CD4-positive, alpha-beta T cell treated with Interleukin-4 for 4 hours (primary cell): ENCODE results near the gene NECTIN2.
A peak's percentile ranks its signal among the peaks of the same experiment; 100 is the strongest.
"Not testable (repeated sequence)": the region's sequence is repeated elsewhere in the genome, so short reads cannot be mapped to it uniquely, and the experiment has no call there.

ENCODE experiments used
- DNase-seq: peaks from one replicate; pipeline ENCODE4 v3.0.0-alpha.2; 2020

The NECTIN2 gene

DNA sequence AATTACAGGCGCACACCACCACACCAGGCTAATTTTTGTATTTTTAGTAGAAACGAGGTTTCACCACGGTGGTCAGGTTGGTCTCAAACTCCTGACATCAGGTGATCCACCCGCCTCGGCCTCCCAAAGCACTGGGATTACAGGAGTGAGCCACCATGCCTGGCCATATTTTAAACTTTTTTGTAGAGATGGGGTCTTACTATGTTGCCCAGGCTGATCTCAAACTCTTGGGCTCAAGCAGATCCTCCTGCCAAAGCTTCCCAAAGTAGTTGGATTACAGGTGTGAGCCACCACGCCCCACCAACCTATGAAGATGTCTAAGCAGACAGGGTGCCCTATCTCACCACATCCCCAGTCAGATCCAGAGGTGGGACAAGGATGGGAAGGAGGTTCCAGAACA is 65.8 kb downstream of the NECTIN2 start:
- DNase-seq: not testable (repeated sequence)

DNA sequence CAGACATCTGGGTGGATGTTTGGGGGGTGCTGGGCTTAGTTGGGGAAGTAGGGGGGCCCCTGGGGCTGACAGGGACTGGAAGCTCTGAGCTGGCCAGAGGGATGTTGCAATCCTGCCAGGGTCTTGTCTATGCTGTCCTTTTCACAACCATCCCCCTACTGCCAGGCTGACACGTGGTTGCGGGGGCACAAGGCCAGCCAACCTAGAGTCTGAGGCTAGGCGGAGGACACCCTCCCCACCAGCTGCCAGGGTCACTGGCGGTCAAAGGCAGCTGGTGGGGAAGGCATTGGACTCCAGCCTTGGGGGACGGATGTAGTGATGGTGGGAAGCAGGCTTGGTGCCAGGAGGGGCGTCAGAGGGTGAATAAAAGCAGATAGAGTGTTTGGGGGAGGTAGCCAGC is 66.8 kb downstream of the NECTIN2 start:
- no peak for DNase-seq

DNA sequence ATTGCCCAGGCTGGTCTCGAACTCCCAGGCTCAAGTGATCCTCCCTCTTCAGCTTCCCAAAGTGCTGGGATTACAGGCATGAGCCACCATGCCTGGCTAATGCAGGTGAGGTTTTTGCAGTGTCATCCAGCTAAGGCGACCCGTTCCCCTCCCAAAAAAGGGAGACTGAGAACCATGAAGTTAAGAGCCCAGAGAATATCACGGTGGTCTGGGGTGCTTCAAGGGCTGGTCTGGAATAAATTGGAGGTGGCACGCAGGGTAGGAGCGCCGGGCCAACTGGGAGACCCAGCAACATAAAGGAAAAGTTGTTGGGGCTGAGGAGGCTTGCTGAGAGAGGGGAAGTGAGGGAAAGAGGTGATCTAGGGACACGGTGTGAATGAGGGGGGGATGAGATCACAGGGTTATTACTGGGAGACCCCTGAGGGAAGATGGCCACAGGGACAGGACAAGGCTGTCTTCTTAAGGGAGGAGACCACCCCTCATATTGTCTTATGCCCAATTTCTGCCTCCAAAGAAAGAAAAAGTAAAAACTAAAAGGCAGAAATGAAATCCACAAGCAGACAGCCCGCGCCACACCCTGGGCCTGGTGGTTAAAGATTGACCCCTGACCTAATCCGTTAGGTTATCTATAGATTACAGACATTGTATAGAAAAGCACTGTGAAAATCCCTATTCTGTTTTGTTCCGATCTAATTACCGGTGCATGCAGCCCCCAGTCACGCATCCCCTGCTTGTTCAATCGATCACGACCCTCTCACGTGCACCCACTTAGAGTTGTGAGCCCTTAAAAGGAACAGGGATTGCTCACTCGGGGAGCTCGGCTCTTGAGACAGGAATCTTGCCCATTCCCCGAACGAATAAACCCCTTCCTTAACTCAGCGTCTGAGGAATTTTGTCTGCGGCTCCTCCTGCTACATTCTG is 67.7 kb downstream of the NECTIN2 start:
- DNase-seq: not testable (repeated sequence)

DNA sequence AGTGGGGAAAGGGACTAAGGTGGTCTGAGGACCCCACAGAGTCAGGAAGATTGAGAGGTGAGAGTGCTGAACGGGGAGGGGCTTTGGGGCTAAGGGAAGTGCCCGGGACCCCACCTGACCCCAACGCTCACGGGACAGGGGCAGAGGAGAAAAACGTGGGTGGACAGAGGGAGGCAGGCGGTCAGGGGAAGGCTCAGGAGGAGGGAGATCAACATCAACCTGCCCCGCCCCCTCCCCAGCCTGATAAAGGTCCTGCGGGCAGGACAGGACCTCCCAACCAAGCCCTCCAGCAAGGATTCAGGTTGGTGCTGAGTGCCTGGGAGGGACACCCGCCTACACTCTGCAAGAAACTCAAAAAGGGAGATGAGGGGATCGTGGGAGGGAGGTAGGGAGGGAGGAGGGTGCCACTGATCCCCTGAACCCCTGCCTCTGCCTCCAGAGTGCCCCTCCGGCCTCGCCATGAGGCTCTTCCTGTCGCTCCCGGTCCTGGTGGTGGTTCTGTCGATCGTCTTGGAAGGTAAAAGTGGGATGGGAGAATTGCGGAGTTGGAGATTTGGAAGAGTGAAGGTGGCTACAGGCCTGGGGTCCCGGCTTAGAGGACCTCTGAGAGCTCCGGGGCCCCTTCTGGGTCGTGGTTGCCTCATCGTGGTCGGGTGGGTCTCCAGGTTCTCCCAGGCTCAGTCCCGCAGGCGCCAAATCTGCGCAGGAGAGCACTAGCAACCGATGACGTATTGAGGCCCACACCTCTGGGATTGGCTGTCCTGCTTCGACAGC is 68.5 kb downstream of the NECTIN2 start, which contains the start of gene APOC1:
APOC1 (plus strand) TSS at position 176 of the 774 bp plus-strand sequence; CDS start at position 460, 284 bp downstream.
- peak; percentile 70 for DNase-seq

DNA sequence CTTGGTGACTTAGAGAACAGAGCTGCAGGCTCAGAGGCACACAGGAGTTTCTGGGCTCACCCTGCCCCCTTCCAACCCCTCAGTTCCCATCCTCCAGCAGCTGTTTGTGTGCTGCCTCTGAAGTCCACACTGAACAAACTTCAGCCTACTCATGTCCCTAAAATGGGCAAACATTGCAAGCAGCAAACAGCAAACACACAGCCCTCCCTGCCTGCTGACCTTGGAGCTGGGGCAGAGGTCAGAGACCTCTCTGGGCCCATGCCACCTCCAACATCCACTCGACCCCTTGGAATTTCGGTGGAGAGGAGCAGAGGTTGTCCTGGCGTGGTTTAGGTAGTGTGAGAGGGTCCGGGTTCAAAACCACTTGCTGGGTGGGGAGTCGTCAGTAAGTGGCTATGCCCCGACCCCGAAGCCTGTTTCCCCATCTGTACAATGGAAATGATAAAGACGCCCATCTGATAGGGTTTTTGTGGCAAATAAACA is 78.2 kb downstream of the NECTIN2 start:
- DNase-seq: no peak

DNA sequence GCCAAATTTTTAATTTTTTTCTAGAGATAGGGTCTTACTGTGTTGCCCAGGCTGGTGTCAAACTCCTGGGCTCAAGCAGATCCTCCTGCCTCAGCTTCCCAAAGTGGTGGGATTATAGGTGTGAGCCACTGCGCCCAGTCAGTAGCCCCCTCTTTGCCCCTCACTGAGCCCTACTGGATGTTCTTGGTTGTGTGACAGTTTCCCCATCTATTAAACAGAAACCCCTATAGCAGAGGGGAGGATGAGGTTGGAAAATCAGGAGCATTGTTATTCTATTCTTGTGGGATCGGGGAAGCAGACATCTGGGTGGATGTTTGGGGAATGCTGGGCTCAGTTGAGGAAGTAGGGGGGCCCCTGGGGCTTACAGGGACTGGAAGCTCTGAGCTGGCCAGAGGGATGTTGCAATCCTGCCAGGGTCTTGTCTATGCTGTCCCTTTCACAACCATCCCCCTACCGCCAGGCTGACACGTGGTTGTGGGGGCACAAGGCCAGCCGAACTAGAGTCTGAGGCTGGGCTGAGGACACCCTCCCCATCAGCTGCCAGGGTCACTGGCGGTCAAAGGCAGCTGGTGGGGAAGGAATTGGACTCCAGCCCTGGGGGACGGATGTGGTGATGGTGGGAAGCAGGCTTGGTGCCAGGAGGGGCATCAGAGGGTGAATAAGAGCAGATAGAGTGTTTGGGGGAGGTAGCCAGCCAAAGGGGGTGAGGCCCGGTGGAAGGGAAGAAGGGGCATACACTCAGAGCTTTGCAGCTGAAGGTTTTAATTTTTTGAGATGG is 79.2 kb downstream of the NECTIN2 start:
- no peak for DNase-seq

DNA sequence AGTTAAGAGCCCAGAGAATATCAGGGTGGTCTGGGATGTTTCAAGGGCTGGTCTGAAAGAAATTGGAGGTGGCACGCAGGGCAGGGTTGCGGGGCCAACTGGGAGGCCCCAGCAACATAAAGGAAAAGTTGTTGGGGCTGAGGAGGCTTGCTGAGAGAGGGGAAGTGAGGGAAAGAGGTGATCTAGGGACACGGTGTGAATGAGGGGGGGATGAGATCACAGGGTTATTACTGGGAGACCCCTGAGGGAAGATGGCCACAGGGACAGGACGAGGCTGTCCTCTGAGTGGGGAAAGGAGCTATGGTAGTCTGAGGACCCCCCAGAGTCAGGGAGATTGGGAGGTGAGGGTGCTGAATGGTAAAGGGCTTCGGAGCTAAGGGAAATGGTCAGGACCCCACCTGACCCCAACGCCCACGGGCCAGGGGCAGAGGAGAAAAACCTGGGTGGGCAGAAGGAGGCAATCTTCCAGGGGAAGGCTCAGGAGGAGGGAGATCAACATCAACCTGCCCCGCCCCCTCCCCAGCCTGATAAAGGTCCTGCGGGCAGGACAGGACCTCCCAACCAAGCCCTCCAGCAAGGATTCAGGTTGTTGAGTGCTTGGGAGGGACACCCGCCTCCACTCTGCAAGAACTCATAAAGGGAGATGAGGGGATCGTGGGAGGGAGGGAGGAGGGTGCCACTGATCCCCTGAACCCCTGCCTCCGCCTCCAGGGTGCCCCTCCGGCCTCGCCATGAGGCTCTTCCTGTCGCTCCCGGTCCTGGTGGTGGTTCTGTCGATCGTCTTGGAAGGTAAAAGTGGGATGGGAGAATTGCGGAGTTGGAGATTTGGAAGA is 80.4 kb downstream of the NECTIN2 start:
- not testable (repeated sequence) for DNase-seq

DNA sequence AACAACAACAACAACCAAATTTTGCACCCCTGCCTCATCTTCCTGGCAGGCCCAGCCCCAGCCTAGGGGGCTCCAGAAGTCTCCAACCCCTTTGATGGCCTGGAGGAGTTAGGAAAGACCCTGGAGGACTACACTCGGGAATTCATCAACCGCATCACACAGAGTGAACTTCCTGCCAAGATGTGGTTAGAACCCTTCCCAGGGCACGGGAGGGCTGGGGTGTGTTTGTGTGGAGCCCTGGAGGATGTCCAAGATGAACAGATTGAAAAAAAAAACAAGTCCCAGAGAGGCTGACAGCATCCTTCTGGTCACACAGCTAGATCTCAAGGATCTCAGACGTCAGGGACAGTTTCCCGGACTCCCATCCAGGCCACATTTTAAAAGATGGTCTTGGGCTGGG is 81.6 kb downstream of the NECTIN2 start:
- no peak for DNase-seq

DNA sequence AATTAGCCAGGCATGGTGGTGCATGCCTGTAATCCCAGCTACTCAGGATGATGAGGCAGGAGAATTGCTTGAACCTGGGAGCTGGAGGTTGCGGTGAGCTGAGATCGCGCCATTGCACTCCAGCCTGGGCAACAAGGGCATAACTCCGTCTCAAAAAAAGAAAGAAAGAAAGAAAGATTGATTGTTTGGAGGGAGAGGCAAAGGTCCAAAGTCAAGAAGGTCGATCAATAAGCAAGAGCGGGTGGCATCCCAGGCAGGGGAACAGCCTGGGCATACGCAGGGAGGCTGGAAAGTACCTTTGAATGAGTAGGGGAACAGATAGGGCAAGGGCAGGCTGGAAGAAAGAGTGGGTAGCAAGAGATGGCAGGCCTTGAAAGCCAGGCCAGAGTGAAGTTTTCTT is 84.0 kb downstream of the NECTIN2 start:
- no peak for DNase-seq

DNA sequence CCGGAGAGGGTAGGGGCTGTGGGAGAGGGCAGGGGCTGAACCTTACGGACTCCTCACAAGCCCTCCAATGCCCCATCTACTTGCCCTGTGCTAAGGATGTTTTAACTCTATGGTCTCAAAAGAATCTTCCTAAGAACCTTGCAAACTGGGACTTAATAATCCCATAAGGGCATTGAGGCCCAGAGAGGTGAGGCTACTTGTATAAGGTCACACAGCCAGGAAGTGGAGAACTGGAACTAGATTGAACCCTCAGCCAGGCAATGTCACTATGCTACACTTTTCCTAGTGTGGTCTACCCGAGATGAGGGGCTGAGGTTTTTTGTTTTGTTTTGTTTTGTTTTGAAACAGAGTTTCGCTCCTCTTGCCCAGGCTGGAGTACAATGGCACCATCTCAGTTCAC is 85.4 kb downstream of the NECTIN2 start:
- DNase-seq: no peak
